Raji (cell line): ENCODE results near the gene RAB36.

Experiments
- POLR2A ChIP-seq: IDR thresholded peaks from 2 replicates; pipeline ENCODE4 v1.6.1; 2011; ENCODE audit warnings: low read depth, low read length, control low read depth; ENCODE audit not compliant: insufficient read depth

Gene RAB36

GRCh38 chr22:23153994-23154393, 8.7 kb downstream of the RAB36 start:
- TF ChIP-seq POLR2A = no peak

- no peak for TF ChIP-seq POLR2A
Observed at GRCh38 chr22:23154461-23154860, 9.2 kb downstream of the RAB36 start.

GRCh38 chr22:23155143-23155542, 9.9 kb downstream of the RAB36 start:
- TF ChIP-seq POLR2A = no peak

DNA sequence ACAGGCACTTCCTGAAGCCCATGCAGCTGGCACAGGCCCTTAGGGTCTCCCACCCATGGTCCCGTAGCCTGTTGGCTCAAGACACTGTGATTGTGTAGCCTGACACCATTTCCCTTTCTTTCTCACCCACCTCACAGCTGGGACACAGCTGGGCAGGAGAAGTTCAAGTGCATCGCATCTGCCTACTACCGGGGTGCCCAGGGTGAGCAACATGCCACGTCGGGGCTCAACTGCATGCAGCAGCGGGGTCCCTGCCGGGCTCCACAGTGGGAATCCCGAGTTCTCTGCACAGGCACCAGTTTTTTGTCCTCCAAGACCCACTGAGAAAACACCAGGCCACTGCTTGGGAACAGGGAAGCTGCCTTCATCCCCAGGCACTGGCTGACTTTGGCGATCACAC, 10.6 kb downstream of the RAB36 start:
- TF ChIP-seq POLR2A = no peak

DNA sequence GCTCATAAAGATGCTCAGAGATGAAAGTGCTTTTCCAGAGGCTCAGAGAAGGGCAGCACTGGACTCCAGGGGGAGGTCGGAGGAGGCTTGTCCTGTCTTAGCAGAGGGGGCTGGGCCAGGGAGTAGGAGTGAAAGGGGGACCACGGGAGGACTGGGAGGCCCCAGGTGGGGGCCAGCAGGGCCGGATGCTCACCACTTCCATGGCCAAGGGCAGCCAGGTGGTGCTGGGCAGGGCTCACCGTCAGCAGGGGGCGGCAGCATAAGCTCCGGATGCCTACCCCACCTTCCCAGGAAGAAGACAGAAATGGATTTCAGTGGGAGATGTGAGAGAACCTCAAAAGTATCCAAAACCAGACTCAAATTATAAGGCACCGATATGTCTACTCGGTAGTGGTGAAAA, 11.0 kb downstream of the RAB36 start:
- TF ChIP-seq POLR2A = no peak

- no peak for TF ChIP-seq POLR2A
Observed at GRCh38 chr22:23157560-23158515, 12.6 kb downstream of the RAB36 start.

DNA sequence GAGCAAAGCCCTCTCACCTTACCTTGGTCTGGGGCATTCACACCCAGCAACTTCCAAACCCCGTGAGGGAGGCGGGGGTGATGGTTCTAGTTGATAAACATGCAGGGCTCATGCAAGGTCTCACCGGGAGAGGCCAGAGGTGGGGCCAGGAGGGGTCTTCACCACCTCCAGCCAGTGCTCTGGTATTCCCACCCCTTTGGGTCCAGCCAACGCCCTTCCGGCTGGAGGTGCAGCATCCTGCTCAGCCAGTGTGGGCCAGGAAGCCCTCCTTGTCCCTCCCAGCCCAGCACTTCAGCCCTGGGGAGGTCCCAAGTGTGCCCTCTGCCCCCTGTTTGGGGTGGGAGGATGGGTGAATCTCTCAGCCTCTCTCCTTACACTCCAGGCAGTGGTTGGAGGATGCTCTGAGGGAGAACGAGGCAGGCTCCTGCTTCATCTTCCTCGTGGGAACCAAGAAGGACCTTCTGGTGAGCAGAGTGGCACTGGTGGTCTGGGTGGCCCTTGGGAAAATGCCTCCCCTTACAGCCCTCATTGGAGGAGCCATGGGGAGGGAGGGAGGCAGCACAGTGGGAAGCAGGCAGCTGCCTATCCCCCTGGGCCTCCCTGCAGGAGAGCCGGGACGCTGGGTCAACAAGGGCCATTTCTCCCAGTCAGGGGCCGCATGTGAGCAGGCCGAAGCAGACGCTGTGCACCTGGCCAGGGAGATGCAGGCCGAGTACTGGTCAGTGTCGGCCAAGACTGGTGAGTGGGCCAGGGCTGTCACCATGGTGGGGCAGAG, 13.4 kb downstream of the RAB36 start:
- no peak for TF ChIP-seq POLR2A

- no peak for TF ChIP-seq POLR2A
Observed at GRCh38 chr22:23159291-23159630, 14.0 kb downstream of the RAB36 start.

GRCh38 chr22:23161029-23161428, 15.8 kb downstream of the RAB36 start:
- no peak for TF ChIP-seq POLR2A

- no peak for TF ChIP-seq POLR2A
Observed at GRCh38 chr22:23161574-23161973, 16.3 kb downstream of the RAB36 start.

GRCh38 chr22:23163665-23164064, 18.4 kb downstream of the RAB36 start:
- no peak for TF ChIP-seq POLR2A

- no peak for TF ChIP-seq POLR2A
Observed at GRCh38 chr22:23164091-23164490, 18.8 kb downstream of the RAB36 start.

DNA sequence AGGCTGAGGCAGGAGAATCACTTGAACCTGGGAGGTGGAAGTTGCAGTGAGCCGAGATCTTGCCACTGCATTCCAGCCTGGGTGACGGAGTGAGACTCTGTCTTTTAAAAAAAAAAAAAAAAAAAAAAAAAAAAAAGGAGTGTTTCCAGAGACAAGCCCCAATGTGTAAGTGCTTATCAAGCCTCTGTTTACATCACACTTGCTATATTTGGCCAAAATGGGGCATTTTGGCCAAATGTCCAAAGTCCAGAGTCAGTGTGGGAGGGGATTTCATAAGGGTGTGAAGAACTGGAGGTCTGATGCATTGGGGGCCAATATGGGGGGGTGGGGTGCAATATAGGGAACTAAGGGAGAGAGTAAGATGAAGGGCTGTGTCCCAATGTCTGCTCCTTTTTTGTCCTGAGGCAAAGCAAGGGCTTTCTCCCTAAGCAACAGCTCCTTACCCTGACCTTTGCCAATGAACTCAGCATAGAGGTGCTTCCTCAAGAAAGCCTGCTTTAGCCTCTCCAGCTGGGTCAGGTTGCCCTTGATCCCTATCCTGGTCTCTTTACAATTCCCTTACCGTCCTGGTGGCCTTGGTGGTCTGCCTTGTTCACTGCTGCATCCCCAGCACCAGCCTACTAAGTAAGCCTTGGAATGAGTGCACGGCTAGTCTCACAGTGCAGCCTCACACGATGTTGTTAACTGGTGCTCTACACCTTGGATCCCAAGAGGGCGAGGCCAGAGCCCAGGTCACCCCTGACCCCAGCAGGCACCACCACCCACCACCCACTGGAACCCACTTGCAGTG, 21.0 kb downstream of the RAB36 start:
- no peak for TF ChIP-seq POLR2A

DNA sequence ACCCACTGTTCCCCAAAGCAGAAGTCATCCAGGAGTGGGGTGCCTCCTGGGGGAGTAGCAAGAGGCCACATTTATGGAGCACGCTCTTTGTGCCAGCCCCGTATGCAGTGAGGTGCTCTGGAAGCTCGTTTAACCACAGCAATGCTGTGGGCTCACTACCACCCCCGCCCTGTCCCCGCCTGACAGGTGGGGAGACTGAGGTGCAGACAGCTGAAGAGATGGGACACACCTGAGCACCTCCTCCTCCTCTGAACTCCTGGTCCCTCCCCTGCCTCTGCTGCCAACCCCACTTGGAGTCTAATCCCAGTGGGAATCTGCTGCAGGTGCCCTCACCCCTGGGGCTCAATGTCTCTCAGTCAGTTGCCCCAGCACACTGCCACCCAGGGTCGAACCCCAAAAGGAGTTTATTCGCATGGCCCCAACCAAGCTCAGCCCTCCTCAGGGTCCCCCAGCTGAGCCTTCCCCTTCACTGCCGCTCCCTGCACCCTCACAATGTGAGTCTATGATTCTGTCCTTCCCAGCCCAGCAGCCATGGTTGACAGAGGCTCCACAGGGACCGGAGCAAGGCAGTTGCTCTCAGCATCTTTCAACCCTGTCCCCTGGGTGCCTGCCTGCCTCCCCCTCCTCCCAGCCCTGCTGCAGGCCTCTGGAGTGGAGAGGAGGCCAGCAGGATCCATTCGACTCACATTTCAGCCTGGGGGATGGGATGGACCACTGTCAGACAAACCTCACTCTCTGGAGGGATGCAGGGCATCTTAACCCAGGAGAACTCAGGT, 21.8 kb downstream of the RAB36 start:
- TF ChIP-seq POLR2A = no peak
